Loucy (cell line): Measurements from ENCODE around the gene FGD3.

Experiments
- EZH2phosphoT487 ChIP-seq: fragments of 200-600 bp; IDR thresholded peaks from 2 replicates; pipeline ENCODE4 v1.6.1; 2018; ENCODE audit warnings: antibody characterized with exemption, mild to moderate bottlenecking, moderate library complexity, borderline replicate concordance
- TF ChIP-seq, protein P1 (sequence below): fragments of 200-600 bp; sonication (generic); conservative IDR thresholded peaks from 2 replicates; pipeline ENCODE4 v1.5.1; 2014; ENCODE audit warnings: mild to moderate bottlenecking, antibody characterized with exemption, low read length

DNA sequence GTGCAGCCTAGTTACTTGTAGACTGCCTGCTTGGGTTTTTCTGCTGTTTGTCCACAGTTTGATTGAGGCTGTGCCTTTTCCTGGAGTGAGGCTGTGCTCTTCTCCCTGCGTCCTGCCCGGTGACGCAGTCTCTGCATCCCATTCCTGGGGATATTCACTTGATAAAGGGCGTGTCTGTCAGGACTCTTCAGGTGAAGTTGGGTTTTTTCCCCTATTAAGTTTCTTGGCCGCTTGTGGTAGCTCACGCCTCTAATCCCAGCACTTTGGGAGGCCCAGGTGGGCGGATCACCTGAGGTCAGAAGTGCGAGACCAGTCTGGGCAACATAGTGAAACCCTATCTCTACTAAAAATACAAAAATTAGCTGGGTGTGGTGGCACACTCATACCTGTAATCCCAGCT, 61.1 kb downstream of the FGD3 start:
- TF ChIP-seq, protein P1, sequence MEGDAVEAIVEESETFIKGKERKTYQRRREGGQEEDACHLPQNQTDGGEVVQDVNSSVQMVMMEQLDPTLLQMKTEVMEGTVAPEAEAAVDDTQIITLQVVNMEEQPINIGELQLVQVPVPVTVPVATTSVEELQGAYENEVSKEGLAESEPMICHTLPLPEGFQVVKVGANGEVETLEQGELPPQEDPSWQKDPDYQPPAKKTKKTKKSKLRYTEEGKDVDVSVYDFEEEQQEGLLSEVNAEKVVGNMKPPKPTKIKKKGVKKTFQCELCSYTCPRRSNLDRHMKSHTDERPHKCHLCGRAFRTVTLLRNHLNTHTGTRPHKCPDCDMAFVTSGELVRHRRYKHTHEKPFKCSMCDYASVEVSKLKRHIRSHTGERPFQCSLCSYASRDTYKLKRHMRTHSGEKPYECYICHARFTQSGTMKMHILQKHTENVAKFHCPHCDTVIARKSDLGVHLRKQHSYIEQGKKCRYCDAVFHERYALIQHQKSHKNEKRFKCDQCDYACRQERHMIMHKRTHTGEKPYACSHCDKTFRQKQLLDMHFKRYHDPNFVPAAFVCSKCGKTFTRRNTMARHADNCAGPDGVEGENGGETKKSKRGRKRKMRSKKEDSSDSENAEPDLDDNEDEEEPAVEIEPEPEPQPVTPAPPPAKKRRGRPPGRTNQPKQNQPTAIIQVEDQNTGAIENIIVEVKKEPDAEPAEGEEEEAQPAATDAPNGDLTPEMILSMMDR, result no peak
- no peak for TF ChIP-seq EZH2phosphoT487
